ENCODE results near the gene ITGAD.

Gene ITGAD

GRCh38 chr16:31475946-31476302, 82.8 kb downstream of the ITGAD start:
- no peak overlapping the region for H3K9ac ChIP-seq (ENCODE audit: low read length)
- peaks cover 34% of the 10 kb centered on the region for H3K27me3 ChIP-seq (ENCODE audit: control insufficient read depth, insufficient read depth, low read length)
- peaks cover 4% of the 10 kb centered on the region for H3K4me1 ChIP-seq (ENCODE audit: control insufficient read depth, low read depth, low read length)
- H3K27ac ChIP-seq (ENCODE audit: low read length), result no peak overlapping the region
- H3K9me3 ChIP-seq (ENCODE audit: control insufficient read depth, low read depth, low read length), result no peaks in the 10 kb centered on the region
- no peak overlapping the region for H3K4me3 ChIP-seq (ENCODE audit: low read length)
- no peaks in the 10 kb centered on the region for H3K36me3 ChIP-seq (ENCODE audit: control insufficient read depth, low read depth, low read length)
